ENCODE data around the gene MYO1D.
"Not testable (repeated sequence)": the region's sequence is repeated elsewhere in the genome, so short reads cannot be mapped to it uniquely, and the experiment has no call there.

MYO1D gene

DNA sequence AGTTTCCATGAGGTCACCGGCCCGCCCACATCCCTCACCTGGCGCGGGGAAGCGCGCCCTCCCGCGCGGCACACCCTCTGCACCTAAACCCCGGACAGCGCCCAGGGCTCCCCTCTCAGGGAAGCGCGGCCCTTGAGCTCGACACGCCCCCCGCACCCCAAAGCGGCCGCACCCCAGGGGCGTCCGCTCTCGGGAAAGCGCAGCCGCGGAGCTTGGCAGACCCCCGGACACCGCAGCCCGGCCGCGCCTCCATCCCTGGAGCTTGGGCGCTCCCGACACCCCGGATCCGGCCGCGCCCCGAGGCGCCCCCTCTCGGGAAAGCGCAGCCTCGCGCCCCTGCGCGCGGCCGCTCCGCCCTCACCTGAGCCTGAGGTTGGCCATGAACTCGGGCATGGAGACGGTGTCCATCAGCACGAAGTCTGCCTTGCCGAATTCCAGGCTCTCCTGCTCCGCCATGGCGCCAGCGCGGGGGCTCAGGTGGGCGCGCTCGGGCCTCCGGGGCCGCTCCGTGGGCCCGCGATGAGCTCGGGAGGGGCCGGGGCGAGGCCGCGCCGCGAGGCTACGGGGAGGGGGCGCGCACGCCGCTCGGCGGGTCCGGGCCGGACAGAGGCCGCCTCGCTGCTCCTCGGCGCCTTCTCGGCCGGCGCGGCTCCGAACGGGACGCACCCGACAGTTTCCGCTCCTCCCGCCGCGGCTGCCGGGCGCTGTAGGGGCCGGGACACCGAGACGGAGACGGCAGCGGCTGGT is at the start of gene MYO1D:
Gene MYO1D (minus strand): TSS at position 708 of the 747 bp plus-strand sequence. CDS start 252 bp downstream, at position 456.
- H3K27me3 ChIP-seq (ENCODE audit: insufficient read depth, low read depth, severe bottlenecking), result peaks cover 3% of the 10 kb centered on the region
- H3K9me3 ChIP-seq (ENCODE audit: severe bottlenecking), result no peaks in the 10 kb centered on the region
- peak within 1 kb of the TSS; percentile 79 for H3K4me3 ChIP-seq (ENCODE audit: low read depth, low read length)
- peak; percentile 53 for DNase-seq
- peak within 1 kb of the TSS; percentile 65 for H3K27ac ChIP-seq
- H3K36me3 ChIP-seq, result peaks cover 3% of the 10 kb centered on the region; the same call in 1 of the 2 replicates
- TF ChIP-seq, protein P1, sequence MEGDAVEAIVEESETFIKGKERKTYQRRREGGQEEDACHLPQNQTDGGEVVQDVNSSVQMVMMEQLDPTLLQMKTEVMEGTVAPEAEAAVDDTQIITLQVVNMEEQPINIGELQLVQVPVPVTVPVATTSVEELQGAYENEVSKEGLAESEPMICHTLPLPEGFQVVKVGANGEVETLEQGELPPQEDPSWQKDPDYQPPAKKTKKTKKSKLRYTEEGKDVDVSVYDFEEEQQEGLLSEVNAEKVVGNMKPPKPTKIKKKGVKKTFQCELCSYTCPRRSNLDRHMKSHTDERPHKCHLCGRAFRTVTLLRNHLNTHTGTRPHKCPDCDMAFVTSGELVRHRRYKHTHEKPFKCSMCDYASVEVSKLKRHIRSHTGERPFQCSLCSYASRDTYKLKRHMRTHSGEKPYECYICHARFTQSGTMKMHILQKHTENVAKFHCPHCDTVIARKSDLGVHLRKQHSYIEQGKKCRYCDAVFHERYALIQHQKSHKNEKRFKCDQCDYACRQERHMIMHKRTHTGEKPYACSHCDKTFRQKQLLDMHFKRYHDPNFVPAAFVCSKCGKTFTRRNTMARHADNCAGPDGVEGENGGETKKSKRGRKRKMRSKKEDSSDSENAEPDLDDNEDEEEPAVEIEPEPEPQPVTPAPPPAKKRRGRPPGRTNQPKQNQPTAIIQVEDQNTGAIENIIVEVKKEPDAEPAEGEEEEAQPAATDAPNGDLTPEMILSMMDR (IDR thresholded peaks at IDR 0.05; ENCODE audit: low read depth, low read length), result peak; percentile 71

DNA sequence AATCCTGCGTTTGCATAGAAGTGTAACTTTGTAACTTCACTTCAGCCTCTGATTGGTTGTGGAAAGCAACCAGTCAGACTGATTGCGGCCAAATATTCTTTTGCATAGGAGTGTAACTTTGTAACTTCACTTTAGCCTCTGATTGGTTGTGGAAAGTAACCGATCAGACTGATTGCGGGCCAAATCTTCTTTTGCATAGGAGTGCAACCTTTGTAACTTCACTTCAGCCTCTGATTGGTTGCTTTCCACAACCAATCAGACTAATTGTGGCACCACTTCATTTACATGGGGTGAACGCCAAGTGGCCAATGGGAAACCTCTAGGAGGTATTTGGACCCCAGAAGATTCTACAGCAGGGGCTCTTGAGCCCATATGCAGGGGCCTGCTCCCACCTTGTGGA is 49.3 kb upstream of the MYO1D start:
- Histone ChIP-seq H3K9me3 (ENCODE audit: severe bottlenecking) (no peaks in the 10 kb centered on the region), H3K36me3 (peaks cover 3% of the 10 kb centered on the region; the same call in 1 of the 2 replicates), H3K27me3 (ENCODE audit: insufficient read depth, low read depth, severe bottlenecking) (no peaks in the 10 kb centered on the region), H3K4me3 (ENCODE audit: low read depth, low read length) (no peak overlapping the region), H3K27ac (no peak overlapping the region)
- no peak for DNase-seq
- TF ChIP-seq, protein P1 (IDR thresholded peaks at IDR 0.05; ENCODE audit: low read depth, low read length), result no peak

DNA sequence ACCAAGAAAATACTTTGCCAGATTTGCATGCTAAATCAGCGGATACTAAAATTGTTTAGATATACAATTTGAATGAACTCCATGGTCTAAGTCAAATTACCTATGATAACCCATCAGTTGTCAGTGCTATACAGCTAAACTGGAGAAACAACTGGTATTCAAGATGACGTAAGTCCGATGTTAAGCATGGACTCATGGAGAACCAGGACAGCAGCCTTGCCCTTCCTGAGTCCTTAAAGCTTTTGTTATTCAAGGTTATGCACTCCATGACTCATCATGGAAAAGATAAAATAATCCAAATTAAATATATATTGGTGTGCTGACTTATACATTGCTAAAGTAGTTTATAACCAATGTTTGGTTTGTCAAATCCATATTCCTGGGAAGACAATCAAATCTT is 47.0 kb upstream of the MYO1D start:
- not testable (repeated sequence) for DNase-seq; H3K4me3 ChIP-seq (ENCODE audit: low read depth, low read length); H3K9me3 ChIP-seq (ENCODE audit: severe bottlenecking); H3K36me3 ChIP-seq; H3K27ac ChIP-seq; H3K27me3 ChIP-seq (ENCODE audit: insufficient read depth, low read depth, severe bottlenecking)

DNA sequence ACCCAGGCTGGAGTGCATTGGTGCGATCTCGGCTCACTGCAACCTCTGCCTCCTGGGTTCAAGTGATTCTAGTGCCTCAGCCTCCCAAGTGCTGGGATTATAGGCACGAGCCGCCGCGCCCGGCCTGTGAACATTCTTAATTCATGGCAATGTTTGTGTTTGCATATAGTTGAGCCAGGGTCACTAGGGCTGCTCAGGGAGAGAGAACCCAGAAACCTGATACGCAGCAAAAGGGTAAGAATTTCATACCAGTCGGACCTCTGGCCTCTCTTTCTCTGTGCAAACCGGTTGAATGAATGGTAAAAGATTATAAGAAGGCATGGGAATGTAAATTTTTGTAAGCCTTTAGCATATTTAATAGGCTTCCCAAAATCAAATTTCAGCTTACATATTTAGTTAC is 44.1 kb upstream of the MYO1D start:
- Histone ChIP-seq H3K4me3 (ENCODE audit: low read depth, low read length) (no peak overlapping the region), H3K9me3 (ENCODE audit: severe bottlenecking) (no peaks in the 10 kb centered on the region), H3K27ac (no peak overlapping the region), H3K27me3 (ENCODE audit: insufficient read depth, low read depth, severe bottlenecking) (no peaks in the 10 kb centered on the region), H3K36me3 (no peaks in the 10 kb centered on the region)
- DNase-seq, result no peak
- TF ChIP-seq, protein P1 (IDR thresholded peaks at IDR 0.05; ENCODE audit: low read depth, low read length), result no peak

DNA sequence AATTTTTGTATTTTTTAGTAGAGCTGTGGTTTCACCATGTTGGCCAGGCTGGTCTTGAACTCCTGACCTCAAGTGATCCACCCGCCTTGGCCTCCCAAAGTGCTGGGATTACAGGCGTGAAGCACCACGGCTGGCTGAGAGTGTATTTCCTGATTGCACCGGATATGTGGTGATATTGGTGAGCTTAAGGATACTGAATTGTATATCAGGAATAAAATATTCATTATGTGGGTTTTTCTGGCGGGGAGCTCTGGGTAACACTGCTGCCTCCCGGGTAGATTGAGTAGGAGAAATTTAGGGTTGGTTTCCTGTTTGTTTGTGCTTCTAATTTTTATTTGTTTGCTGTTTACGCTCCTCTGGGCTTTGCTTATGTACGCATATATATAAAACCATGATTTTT is 43.4 kb upstream of the MYO1D start:
- no peaks in the 10 kb centered on the region for H3K27me3 ChIP-seq (ENCODE audit: insufficient read depth, low read depth, severe bottlenecking)
- H3K36me3 ChIP-seq, result no peaks in the 10 kb centered on the region
- no peak overlapping the region for H3K27ac ChIP-seq
- no peak for DNase-seq
- no peaks in the 10 kb centered on the region for H3K9me3 ChIP-seq (ENCODE audit: severe bottlenecking)
- TF ChIP-seq, protein P1 (IDR thresholded peaks at IDR 0.05; ENCODE audit: low read depth, low read length), result no peak
- H3K4me3 ChIP-seq (ENCODE audit: low read depth, low read length), result no peak overlapping the region

DNA sequence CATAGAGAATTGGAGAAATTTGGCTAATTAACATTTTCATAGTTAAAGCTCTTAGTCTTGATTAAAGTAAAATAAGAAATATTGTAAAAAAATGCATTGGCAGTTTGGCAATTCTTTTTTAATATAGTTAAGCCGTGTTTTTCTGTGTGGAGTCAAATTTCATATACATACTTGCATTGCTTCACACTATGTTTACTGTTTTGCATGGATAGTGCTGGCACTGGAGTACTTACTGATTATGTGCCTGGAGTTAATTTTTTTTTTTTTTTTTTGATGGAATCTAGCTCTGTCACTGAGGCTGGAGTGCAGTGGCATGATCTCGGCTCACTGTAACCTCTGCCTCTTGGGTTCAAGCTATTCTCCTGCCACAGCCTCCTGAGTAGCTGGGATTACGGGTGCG is 43.0 kb upstream of the MYO1D start:
- H3K9me3 ChIP-seq (ENCODE audit: severe bottlenecking); H3K27ac ChIP-seq; H3K36me3 ChIP-seq; H3K4me3 ChIP-seq (ENCODE audit: low read depth, low read length); DNase-seq; H3K27me3 ChIP-seq (ENCODE audit: insufficient read depth, low read depth, severe bottlenecking): not testable (repeated sequence)

DNA sequence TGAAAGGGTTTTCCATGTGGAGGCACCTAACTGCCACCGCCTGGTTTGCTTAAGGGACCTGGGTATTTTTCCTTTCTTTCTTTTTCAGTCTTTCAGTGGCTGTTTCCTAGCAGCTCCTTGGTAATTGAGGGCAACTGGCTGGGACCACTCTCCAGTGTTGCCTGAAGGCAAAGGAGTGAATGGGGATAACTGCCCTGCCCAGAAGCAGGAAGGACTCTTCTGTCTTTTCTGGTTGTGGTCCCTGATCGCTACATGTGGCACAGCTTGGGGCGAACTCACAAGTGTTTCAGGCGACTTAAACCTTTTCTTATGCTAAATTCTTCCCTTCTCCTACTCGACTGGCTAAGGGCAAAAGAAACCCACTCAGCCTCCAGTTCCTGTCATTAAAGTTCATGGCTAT is 40.9 kb upstream of the MYO1D start:
- Histone ChIP-seq H3K9me3 (ENCODE audit: severe bottlenecking) (no peaks in the 10 kb centered on the region), H3K27ac (no peak overlapping the region), H3K27me3 (ENCODE audit: insufficient read depth, low read depth, severe bottlenecking) (no peaks in the 10 kb centered on the region), H3K36me3 (no peaks in the 10 kb centered on the region), H3K4me3 (ENCODE audit: low read depth, low read length) (no peak overlapping the region)
- TF ChIP-seq, protein P1 (IDR thresholded peaks at IDR 0.05; ENCODE audit: low read depth, low read length), result no peak
- DNase-seq, result no peak

All from WERI-Rb-1 (cell line).